H1 (cell line): ENCODE measurements around the gene PRRC1.

Experiments
- ATF3 ChIP-seq: IDR thresholded peaks from 2 replicates; pipeline ENCODE4 v1.6.1; 2011; ENCODE audit warnings: low read depth, mild to moderate bottlenecking, low read length; ENCODE audit not compliant: insufficient read depth
- EZH2 ChIP-seq: fragments of 200-600 bp; sonication (generic); IDR thresholded peaks from 2 replicates; pipeline ENCODE4 v1.7.1; 2012; ENCODE audit warnings: low read depth, mild to moderate bottlenecking, moderate library complexity, low read length, inconsistent platforms; ENCODE audit not compliant: severe bottlenecking
- NRF1 ChIP-seq: IDR thresholded peaks from 2 replicates; pipeline ENCODE4 v1.6.1; 2011; ENCODE audit warnings: mild to moderate bottlenecking, low read depth, low read length, improper control_type of control experiment
- TF ChIP-seq, protein P1 (sequence below), 3 experiments: IDR thresholded peaks; 1 replicate in 2 of 3; 2 replicates in 1 of 3; pipeline versions ENCODE4 v1.5.1 to v1.6.1; 2011; ENCODE audit warnings: low read length in 3 of 3, mild to moderate bottlenecking in 3 of 3, inconsistent platforms in 2 of 3, low read depth in 1 of 3, moderate library complexity in 1 of 3; ENCODE audit not compliant: insufficient read depth in 1 of 3; ENCODE audit errors: control extremely low read depth in 1 of 3

DNA sequence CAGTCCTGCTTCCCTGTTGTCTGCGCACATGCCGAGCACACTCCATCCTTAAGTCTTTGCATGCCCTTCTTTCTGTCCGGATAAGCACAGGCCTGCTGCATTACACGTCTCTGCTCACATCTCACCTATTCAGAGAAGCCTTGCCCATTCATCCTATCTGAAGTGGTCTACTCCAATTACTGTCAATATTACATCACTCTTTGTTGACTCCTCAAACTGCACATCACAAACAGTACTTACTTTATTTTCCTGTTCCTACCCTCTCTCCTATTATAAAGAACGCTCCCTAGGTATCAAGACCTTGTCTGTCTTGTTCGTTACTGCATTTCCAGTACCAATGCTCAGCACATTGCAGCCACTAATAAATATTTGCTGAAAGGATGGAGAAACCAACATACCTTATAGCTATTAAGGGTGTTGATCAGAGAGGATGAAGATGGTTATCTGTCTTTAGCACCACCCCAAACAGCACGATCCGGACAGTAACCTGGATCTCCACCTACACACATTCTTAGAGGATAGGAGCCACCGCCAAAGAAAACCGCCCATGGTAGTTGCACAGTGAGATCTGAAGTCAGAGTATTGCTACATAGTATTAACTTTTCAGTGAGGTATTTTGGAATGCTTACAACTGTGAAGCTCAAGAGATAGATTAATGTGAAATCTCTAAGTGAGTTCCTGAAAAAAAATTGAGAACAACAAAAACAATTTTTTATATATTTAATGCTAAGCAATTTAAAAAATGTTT, 1.6 kb upstream of the PRRC1 start:
- no peak for TF ChIP-seq ATF3
- TF ChIP-seq NRF1 = no peak
- TF ChIP-seq EZH2 = no peak
- TF ChIP-seq, protein P1, sequence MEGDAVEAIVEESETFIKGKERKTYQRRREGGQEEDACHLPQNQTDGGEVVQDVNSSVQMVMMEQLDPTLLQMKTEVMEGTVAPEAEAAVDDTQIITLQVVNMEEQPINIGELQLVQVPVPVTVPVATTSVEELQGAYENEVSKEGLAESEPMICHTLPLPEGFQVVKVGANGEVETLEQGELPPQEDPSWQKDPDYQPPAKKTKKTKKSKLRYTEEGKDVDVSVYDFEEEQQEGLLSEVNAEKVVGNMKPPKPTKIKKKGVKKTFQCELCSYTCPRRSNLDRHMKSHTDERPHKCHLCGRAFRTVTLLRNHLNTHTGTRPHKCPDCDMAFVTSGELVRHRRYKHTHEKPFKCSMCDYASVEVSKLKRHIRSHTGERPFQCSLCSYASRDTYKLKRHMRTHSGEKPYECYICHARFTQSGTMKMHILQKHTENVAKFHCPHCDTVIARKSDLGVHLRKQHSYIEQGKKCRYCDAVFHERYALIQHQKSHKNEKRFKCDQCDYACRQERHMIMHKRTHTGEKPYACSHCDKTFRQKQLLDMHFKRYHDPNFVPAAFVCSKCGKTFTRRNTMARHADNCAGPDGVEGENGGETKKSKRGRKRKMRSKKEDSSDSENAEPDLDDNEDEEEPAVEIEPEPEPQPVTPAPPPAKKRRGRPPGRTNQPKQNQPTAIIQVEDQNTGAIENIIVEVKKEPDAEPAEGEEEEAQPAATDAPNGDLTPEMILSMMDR (IDR thresholded peaks at IDR 0.05; ENCODE audit: control extremely low read depth in 1 of 3, insufficient read depth in 1 of 3, low read depth in 1 of 3, low read length in 3 of 3) = no peak
